HG03097 (cell line): Measurements from ENCODE around the gene CBFA2T3.

Experiments
- ATAC-seq: cut with Tn5 transposase; IDR thresholded peaks from one replicate; pipeline ENCODE4 v1.9.1; 2021; ENCODE audit not compliant: unreplicated experiment, low FRiP score

The CBFA2T3 gene

GRCh38 chr16:88881675-88882357 lies 95.2 kb downstream of the CBFA2T3 start:
- ATAC-seq: no peak

DNA sequence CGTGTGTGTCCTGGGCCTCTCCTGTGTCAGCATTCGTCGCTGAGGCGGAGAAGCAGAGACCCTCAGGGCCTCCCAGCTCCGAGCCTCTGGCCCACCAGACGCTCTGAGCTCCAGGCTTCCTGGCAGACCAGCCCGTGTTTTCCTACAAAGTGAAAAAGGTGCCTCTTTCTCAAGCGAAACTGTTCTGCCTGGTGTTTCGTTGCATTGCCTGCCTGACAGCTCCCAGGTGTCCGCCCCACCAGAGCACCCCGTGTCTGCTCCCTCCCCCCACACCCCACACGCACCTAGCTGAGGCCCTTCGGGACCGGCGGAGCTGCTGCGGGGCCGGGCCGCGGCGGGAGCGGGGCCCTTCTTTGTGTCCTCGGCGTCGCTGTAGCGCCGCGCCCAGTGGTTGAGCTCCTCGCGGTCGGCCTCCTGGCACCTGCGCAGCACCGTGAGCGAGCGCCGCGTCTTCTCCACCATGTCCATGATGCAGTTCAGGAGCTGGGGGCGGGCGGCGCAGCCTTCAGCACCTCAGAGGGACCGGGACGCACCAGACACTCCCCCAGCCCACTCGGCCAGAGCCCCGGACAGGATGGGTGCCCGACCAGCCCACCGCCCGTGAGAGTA lies 95.9 kb downstream of the CBFA2T3 start:
- no peak for ATAC-seq

DNA sequence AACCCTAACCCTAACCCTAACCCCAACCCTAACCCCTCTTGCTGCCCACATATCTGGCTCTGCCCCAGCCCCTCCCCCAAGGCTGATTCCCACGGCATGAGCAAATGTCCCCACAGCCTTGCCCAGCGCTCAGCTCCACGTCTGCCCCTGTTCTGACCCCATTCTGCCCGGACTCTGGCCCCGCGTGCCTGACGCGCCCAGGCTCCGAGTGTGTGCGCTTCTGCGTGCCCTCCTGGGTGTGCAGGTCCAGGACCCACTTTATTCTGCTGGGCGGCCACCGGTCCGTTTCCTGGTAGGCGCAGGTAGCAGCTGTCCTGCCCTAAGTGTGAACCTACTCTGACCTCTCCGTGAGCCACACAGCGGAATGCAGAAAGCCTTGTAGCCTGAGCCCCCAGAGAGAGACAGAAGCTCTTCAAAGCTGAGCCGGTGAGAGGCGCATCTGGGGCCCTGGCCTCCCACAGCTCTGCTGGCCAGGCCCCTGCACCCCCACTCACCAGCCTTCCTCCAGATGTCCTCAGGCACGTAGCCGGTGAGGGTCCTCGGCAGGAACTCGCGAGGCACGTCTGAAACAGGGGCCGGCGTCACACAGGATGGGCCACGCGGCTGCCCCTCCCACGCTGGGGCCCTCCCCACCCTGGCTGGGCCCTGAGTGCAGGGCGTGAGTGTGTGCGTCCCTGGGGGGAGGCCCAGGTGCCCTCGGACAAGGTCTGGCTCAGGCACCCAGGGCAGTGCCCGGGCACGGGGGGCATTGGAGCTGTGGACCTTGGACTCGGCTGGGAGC lies 96.6 kb downstream of the CBFA2T3 start:
- ATAC-seq: no peak

GRCh38 chr16:88879788-88880055 lies 97.3 kb downstream of the CBFA2T3 start:
- no peak for ATAC-seq

DNA sequence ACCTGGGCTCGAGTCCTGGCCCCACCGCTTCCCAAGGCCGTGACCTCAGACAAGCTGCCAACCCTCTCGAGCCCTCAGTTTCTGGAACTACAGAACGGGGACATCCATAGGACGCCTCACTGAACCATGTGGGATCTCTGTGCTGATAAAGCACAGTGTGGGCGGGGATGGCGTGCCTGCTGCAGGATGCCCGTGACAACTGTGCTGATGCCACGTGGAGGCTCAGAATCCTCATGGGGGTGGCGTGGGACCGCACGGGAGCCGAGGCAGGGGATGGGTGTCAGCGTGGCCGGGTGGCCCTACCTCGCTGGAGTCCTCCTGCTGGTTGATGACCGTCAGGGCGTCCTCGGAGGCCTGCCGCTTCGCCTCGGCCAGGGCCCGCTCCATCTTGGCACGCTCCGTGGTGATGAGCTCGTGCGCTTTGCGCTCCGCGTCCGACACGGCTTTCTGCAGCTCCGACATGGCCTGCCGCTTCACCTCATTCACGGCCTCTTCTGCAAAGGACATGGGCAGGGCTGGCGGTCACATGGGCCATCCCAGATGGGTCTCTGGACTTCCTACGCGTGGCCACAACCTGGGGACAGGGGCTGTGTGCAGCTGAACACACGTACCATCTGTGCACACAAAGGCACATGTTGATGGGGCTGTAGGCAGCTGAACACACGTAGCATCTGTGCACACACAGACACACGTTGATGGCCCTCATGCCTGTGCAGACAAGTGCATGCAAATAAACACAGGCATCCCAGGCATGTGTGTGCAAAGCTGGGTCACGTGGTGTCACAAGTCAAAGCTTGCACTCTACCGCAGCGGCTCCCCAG lies 97.8 kb downstream of the CBFA2T3 start:
- ATAC-seq: no peak

DNA sequence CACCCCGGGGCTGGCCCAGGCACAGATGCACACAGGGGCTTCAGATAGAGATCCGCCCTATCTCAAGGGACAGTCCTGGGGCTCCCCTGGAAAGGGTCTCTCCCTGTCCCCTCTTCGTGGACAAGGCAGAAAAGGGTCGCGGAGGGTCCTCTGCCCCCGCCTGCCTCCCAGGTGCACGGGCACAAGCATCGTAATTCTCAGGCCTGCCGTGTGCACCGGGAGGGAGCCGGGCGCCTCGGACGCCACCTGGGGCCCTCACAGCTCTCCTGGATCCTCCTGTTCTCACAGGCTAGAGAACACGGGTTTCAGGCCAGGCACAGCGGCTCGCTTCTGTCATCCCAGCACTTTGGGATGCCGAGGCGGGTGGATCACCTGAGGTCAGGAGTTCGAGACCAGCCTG lies 98.7 kb downstream of the CBFA2T3 start:
- no peak for ATAC-seq

DNA sequence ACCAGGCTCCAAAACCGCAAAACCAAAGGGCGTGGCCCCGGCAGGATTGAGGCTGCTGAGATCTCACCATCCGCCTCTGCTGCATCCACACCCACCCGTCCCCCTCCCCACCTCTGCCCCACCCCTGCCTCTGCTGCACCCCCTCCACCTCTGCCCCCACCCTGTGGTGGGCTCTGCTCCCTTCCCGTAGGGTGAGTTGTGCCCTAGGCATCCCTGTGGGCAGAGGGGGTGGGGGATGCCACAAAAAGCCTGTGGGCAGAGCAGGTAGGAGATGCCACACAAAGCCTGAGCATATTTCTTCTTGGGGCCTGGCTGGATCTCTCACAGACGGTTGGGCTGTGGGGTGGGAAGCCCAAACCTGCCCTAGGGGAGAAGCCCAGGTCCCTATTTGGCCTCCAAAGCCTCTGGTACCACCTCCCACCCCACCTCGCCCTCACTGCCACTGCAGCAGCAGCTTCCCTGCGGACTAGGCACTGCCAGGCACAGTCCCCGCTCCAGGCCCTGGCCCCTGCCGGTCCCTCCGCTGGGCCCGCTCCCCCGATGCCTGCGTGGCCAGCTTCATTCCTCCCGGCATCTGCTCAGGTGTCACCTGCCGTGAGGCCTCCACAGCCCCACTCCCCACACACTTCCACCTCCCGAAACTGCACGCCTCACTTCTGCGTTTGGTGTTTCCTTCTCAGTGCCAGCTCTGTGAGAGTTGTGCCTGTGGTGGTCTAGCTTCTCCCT lies 99.3 kb downstream of the CBFA2T3 start:
- ATAC-seq: no peak

GRCh38 chr16:88876942-88877526 lies 100.0 kb downstream of the CBFA2T3 start:
- no peak for ATAC-seq

DNA sequence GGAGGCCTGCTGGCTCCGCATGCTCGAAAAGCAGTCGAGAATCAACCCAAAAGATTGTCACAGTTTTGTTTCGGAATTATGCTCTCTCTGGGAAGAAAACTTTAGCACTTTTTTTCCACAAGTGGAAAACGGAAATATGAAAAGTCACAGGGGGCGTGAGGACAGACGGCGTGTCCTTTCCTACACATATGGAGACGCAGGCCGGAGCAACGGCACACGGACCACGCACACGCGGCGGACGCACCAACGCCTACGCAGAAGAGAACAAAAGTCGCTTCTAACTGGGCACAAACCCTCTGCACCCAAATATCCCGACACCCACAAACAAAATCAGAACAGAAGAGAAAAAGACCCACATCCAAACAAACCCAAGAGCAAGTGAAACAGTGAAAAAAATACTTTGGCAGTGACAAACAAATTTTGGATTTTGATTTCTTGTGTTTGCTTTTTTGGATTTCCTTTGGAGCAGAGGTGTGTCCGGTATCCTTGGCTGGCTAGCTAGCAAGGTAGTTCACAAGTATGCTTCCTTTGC lies 101.2 kb downstream of the CBFA2T3 start:
- no peak for ATAC-seq

GRCh38 chr16:88874938-88875599 lies 101.9 kb downstream of the CBFA2T3 start:
- no peak for ATAC-seq

DNA sequence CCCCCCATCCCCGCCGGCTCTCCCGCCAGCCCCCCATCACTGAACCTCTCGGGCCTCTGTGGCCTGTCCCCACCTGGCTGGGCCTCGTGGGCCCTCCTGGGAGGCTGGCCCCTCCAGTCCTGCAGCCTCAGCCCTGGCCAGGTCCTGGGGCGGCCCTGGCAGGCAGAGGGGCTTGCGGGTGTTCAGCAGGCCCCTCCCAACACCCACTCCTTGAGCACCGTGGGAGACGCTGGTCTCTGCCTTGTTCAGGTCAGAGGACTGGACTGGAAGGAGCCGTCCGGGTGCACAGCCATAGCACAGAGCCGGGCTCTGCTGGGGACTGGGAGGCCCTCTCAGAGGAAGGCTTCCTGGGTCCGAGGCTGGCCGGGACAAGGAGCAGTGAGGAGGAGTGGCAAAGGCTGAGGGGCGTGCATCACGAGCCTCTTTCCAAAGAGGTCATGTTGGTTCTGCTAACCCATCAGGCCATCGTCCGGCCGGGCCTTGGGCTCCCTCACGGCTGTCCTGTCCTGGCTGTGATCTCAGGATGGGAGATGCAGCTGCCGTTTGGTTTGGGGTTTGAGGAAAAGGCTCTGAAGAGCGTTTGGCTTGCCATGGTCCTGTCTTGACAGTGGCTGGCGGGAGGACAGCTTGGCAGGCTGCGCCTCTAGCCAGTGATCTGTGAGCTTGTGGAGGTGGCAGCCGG lies 104.2 kb downstream of the CBFA2T3 start:
- no peak for ATAC-seq

- ATAC-seq: no peak
These were observed 105.1 kb downstream of the CBFA2T3 start for GRCh38 chr16:88871730-88872416.

- ATAC-seq: no peak
These were observed 105.7 kb downstream of the CBFA2T3 start for GRCh38 chr16:88871349-88871702.

- no peak for ATAC-seq
These were observed 106.2 kb downstream of the CBFA2T3 start for GRCh38 chr16:88870608-88871348.

DNA sequence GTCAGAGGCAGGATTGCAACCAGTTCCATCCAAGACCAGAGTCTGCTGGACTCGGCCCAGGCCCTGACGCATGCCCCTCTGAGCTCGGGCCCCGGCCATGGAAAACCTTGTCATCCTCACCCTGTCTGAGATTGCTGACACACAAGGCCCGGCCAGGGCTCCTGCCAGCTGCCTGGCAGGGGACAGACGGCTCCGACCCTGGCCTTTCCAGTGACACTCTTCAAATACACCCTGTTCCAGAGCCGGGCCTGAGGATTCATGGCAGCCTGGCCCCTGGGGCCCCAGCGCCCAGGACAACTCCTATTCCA lies 107.4 kb downstream of the CBFA2T3 start:
- no peak for ATAC-seq

DNA sequence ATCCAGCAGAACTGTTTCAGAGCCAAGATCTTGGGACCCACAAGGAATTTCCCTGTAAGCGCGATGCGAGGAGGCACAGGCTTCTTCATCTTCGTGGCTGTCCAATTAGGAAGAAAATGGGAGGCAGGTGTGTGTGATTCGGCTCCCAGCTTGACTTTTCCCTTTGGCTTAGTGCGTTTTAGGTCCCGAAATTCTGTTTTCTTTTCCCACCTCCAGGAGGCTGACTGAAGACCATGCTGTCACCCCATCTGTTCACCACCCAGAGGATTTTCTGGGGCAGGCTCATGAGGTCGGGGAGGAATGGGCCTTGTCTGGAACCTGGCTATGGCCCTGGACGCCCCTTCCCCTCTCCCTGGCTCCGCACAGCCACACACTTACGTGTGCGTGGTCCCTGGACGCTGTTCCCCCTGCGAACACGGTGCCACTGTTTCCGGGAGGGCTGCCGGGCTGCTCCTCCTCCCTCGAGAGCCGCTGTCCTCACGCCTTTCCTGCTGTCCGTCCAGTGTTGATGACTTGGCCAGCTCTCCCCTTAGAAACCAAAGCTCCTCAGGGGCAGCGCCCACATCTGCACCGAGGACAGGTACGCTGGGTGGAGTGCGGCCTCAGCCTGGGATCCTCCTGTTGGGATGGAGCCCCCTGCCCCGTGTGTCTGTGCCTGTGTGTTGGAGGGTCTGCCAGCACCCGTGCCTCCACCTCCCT lies 107.9 kb downstream of the CBFA2T3 start:
- no peak for ATAC-seq

DNA sequence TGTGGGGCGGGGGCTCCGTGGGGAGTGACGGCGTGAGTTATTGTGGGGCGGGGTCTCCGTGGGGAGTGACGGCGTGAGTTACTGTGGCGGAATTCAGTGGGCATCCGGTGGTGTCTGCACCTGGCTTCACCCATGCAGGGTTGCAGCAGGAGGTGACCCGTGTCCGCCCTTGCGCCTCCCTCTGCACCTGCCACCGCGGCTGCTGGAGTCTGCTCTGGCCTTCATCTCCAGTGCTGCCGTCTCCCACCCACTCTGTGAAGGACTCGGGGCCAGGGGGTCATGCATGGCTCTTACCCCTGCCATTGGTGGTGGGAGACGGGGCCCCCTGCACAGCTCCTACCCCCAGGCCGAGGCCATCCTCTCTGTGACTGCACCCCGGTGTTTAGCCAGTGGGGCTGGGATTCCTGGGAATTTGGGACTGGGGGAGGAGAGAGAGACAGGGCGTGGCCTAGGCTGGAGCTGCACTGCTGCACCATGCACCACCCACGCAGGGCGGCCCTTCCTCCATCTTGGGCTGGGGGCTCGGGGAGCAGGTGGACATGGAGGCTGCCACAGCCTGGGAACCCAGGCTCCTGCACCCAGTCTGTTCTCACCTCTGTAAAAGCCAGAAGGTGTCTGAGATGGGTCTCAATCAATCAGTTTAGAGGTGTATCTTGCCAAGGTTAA lies 109.3 kb downstream of the CBFA2T3 start:
- no peak for ATAC-seq
